Measurements from ENCODE around the gene PLAC1. TPM values are rescaled to one million over a fixed set of nuclear protein-coding genes. Genes with fewer than 3 reads are reported as not detected.

Gene PLAC1
- total and polyA plus RNA-seq, 2 experiments from 2014 or later, result 0.50 to 0.83 TPM

GRCh38 chrX:134526399-134526798 is 131.9 kb downstream of the PLAC1 start:
- TF ChIP-seq EZH2phosphoT487 (IDR thresholded peaks at IDR 0.05; ENCODE audit: unreplicated experiment) (no peak), POLR2AphosphoS5 (IDR thresholded peaks at IDR 0.05; ENCODE audit: low read depth) (no peak), NANOG (IDR thresholded peaks at IDR 0.05; ENCODE audit: borderline replicate concordance) (no peak), JUNB (IDR thresholded peaks at IDR 0.05; ENCODE audit: unreplicated experiment) (no peak), ZNF114 (CRISPR knock-in tag; IDR thresholded peaks at IDR 0.05) (no peak), ZNF331 (CRISPR knock-in tag; IDR thresholded peaks at IDR 0.05; ENCODE audit: low read depth) (no peak)
- Mint-ChIP-seq H3K4me3 (no peak overlapping the region), H3K4me1 (peaks cover 6% of the 10 kb centered on the region; the same call in 2 of the 3 replicates), H3K27ac (no peak overlapping the region), H3K36me3 (ENCODE audit: low read depth) (no peaks in the 10 kb centered on the region), H3K27me3 (ENCODE audit: insufficient read depth, low read depth, poor library complexity) (no peaks in the 10 kb centered on the region), H3K9me3 (no peaks in the 10 kb centered on the region; the same call in 2 of the 3 replicates)
- no peak overlapping the region for H2AFZ ChIP-seq
- H3K36me3 ChIP-seq (ENCODE audit: insufficient read depth), result no peaks in the 10 kb centered on the region
- no peak for DNase-seq (ENCODE audit: low spot score)
- no peaks in the 10 kb centered on the region for H4K20me1 ChIP-seq (replicated peaks; ENCODE audit: insufficient read depth)
- no peak overlapping the region for H3K27ac ChIP-seq (ENCODE audit: low read depth)
- no peak overlapping the region for H3K4me2 ChIP-seq
- H3K27me3 ChIP-seq (ENCODE audit: insufficient read depth), result no peaks in the 10 kb centered on the region
- H3K79me2 ChIP-seq (replicated peaks; ENCODE audit: insufficient read depth), result no peaks in the 10 kb centered on the region
- no peak for ATAC-seq
- no peaks in the 10 kb centered on the region for H3F3A ChIP-seq (replicated peaks; ENCODE audit: low read depth)
- no peaks in the 10 kb centered on the region for H3K9me2 ChIP-seq (ENCODE audit: insufficient read depth)
- H3K4me1 ChIP-seq (ENCODE audit: insufficient read depth), result no peaks in the 10 kb centered on the region; the same call in 1 of the 2 replicates
- H3K4me3 ChIP-seq, result no peak overlapping the region

- no peak overlapping the region for H3K4me3 ChIP-seq
- no peaks in the 10 kb centered on the region for H3K27me3 ChIP-seq (ENCODE audit: insufficient read depth)
- no peaks in the 10 kb centered on the region for H3F3A ChIP-seq (replicated peaks; ENCODE audit: low read depth)
- no peaks in the 10 kb centered on the region for H3K9me2 ChIP-seq (ENCODE audit: insufficient read depth)
- no peak overlapping the region for H3K27ac Mint-ChIP-seq
- H3K27me3 Mint-ChIP-seq (ENCODE audit: insufficient read depth, low read depth, poor library complexity), result no peaks in the 10 kb centered on the region
- no peaks in the 10 kb centered on the region; the same call in 2 of the 3 replicates for H3K9me3 Mint-ChIP-seq
- no peak overlapping the region for H3K4me3 Mint-ChIP-seq
- no peak for TF ChIP-seq EZH2 (IDR thresholded peaks at IDR 0.05; ENCODE audit: low read depth, unreplicated experiment)
- TF ChIP-seq ZNF331 (CRISPR knock-in tag; IDR thresholded peaks at IDR 0.05; ENCODE audit: low read depth), result no peak
- TF ChIP-seq EZH2phosphoT487 (IDR thresholded peaks at IDR 0.05; ENCODE audit: unreplicated experiment), result no peak
- TF ChIP-seq STAT1 (IDR thresholded peaks at IDR 0.05; ENCODE audit: unreplicated experiment), result no peak
- TF ChIP-seq ZNF462 (CRISPR knock-in tag; IDR thresholded peaks at IDR 0.05), result no peak
- TF ChIP-seq CREB1 (CRISPR knock-in tag; IDR thresholded peaks at IDR 0.05; ENCODE audit: low read depth), result no peak
- TF ChIP-seq REST (IDR thresholded peaks at IDR 0.05; ENCODE audit: unreplicated experiment), result no peak
- no peak for TF ChIP-seq ZNF114 (CRISPR knock-in tag; IDR thresholded peaks at IDR 0.05)
- TF ChIP-seq JUNB (IDR thresholded peaks at IDR 0.05; ENCODE audit: unreplicated experiment), result no peak
- TF ChIP-seq NANOG (IDR thresholded peaks at IDR 0.05; ENCODE audit: borderline replicate concordance), result no peak
- no peak for TF ChIP-seq POLR2AphosphoS5 (IDR thresholded peaks at IDR 0.05; ENCODE audit: low read depth)
- DNase-seq (ENCODE audit: low spot score) (no peak), ATAC-seq (no peak)
- no peak overlapping the region for H2AFZ ChIP-seq
- peaks cover 6% of the 10 kb centered on the region; the same call in 2 of the 3 replicates for H3K4me1 Mint-ChIP-seq
- no peak overlapping the region for H3K4me2 ChIP-seq
- H3K36me3 ChIP-seq (ENCODE audit: insufficient read depth), result no peaks in the 10 kb centered on the region
- no peak overlapping the region for H3K27ac ChIP-seq (ENCODE audit: low read depth)
- no peaks in the 10 kb centered on the region for H4K20me1 ChIP-seq (replicated peaks; ENCODE audit: insufficient read depth)
- H3K4me1 ChIP-seq (ENCODE audit: insufficient read depth), result no peaks in the 10 kb centered on the region; the same call in 1 of the 2 replicates
- H3K36me3 Mint-ChIP-seq (ENCODE audit: low read depth), result no peaks in the 10 kb centered on the region
- H3K79me2 ChIP-seq (replicated peaks; ENCODE audit: insufficient read depth), result no peaks in the 10 kb centered on the region
Measured at GRCh38 chrX:134525086-134525792, 133.0 kb downstream of the PLAC1 start.
